GM12878 (cell line): Measurements from ENCODE around the gene TBC1D10A. TPM values are rescaled to one million over a fixed set of nuclear protein-coding genes. Genes with fewer than 3 reads are reported as not detected.

Experiments used
- FOXK2 ChIP-seq: fragments of 450-650 bp; IDR thresholded peaks from 2 replicates; pipeline ENCODE4 v1.6.1; 2017; ENCODE audit warnings: mild to moderate bottlenecking, moderate library complexity
- RELB ChIP-seq: fragments of 450-650 bp; IDR thresholded peaks from 2 replicates; pipeline ENCODE4 v1.6.1; 2017; ENCODE audit warnings: low read depth, mild to moderate bottlenecking, moderate library complexity
- TARDBP ChIP-seq: IDR thresholded peaks from 2 replicates; pipeline ENCODE4 v1.6.1; 2016; ENCODE audit warnings: borderline replicate concordance
- TCF12 ChIP-seq: IDR thresholded peaks from 2 replicates; pipeline ENCODE4 v1.6.1; 2011; ENCODE audit warnings: low read depth, mild to moderate bottlenecking, low read length
- ZBTB4 ChIP-seq: fragments of 450-650 bp; formaldehyde crosslinking; IDR thresholded peaks from 2 replicates; pipeline ENCODE4 v1.4.0; 2022; ENCODE audit warnings: mild to moderate bottlenecking, moderate library complexity
- polyA plus RNA-seq, 11 experiments: library from polyadenylated mRNA; depleted of rRNA in 4 of 11; unstranded in 6 of 11; stranded (reverse) in 5 of 11; fragments of >200 nt; fragmentation: Nextera tagmentation in 4 of 11; fragmentation: Illumina TruSeq in 1 of 11; extraction: Ambion mirVana in 4 of 11; extraction: Trizol in 1 of 11; gene quantifications; 1 replicate in 1 of 11; 2 replicates in 10 of 11; pipeline versions ENCODE4 v1.2.1 to v1.2.3, GENCODE V29; 2011 to 2016; ENCODE audit warnings: inconsistent platforms in 2 of 11, missing spikeins in 2 of 11, low read depth in 1 of 11
- total RNA-seq, 4 experiments: library from RNA; depleted of rRNA in 3 of 4; stranded (reverse); fragments of >200 nt in 3 of 4; fragmentation: Illumina TruSeq in 1 of 4; extraction: Trizol in 1 of 4; gene quantifications; 2 replicates each; pipeline versions ENCODE4 v1.2.1 to v1.2.3, GENCODE V29; 2013 to 2021
- TF ChIP-seq, protein P1 (sequence below): fragments of 450-650 bp; IDR thresholded peaks from 2 replicates; pipeline ENCODE4 v1.6.1; 2018; ENCODE audit warnings: mild to moderate bottlenecking, low read depth, moderate library complexity; ENCODE audit not compliant: partially characterized antibody

TBC1D10A gene
- total and polyA plus RNA-seq, 10 of the 15 experiments (the other 5 are each of a cell fraction or from before 2014, with no cell fraction given): 0.27 to 25.7 (median 15.3) TPM

DNA sequence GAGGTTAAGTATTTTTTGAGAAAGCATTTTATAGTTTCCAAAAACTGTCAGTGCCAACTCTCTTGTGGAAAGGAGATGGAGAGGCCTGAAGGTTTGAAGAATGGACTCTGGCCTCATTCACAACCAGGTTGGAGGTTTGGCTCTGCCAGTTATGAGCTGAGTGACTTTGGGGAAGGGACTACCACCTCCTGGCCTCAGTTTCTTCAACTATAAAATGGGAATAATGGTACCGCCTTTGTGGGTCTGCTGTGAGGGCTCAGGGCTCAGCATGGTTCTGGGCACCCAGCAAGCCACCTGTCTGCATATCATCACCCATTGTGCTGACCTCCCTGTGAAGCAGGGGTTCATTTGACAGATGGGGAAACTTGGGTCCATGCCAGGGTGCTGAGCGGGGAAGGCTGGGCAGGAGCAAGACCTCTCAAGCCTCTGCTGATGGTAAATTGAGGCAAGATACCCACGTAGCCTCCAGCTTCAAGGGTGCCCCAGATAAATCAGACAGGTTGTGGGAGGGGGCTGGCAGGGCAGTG lies 76.6 kb downstream of the TBC1D10A start (continued):
- no peak for TF ChIP-seq ZBTB4 (CRISPR knock-in tag)
- no peak for TF ChIP-seq FOXK2
- no peak for TF ChIP-seq TCF12
- no peak for TF ChIP-seq TARDBP
- no peak for TF ChIP-seq RELB
- TF ChIP-seq, protein P1, sequence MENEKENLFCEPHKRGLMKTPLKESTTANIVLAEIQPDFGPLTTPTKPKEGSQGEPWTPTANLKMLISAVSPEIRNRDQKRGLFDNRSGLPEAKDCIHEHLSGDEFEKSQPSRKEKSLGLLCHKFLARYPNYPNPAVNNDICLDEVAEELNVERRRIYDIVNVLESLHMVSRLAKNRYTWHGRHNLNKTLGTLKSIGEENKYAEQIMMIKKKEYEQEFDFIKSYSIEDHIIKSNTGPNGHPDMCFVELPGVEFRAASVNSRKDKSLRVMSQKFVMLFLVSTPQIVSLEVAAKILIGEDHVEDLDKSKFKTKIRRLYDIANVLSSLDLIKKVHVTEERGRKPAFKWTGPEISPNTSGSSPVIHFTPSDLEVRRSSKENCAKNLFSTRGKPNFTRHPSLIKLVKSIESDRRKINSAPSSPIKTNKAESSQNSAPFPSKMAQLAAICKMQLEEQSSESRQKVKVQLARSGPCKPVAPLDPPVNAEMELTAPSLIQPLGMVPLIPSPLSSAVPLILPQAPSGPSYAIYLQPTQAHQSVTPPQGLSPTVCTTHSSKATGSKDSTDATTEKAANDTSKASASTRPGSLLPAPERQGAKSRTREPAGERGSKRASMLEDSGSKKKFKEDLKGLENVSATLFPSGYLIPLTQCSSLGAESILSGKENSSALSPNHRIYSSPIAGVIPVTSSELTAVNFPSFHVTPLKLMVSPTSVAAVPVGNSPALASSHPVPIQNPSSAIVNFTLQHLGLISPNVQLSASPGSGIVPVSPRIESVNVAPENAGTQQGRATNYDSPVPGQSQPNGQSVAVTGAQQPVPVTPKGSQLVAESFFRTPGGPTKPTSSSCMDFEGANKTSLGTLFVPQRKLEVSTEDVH: no peak
